AG09309 (cell line): ENCODE data around the gene PCDHA6.
"Not testable (repeated sequence)": the region's sequence is repeated elsewhere in the genome, so short reads cannot be mapped to it uniquely, and the experiment has no call there.

Source experiments
- DNase-seq: peaks from one replicate; pipeline ENCODE4 v3.0.0-alpha.2; 2010; ENCODE audit warnings: low read depth
- H3K4me3 ChIP-seq: 2 replicates; pipeline ENCODE4 v1.5.1; 2011; ENCODE audit warnings: mild to moderate bottlenecking, low read depth, low read length, moderate library complexity; ENCODE audit not compliant: control insufficient read depth
- TF ChIP-seq, protein P1 (sequence below): IDR thresholded peaks from 2 replicates; pipeline ENCODE4 v1.5.1; 2011; ENCODE audit warnings: mild to moderate bottlenecking, low read depth, low read length, inconsistent platforms; ENCODE audit not compliant: insufficient read depth, control insufficient read depth; ENCODE audit errors: missing control alignments

Gene PCDHA6

DNA sequence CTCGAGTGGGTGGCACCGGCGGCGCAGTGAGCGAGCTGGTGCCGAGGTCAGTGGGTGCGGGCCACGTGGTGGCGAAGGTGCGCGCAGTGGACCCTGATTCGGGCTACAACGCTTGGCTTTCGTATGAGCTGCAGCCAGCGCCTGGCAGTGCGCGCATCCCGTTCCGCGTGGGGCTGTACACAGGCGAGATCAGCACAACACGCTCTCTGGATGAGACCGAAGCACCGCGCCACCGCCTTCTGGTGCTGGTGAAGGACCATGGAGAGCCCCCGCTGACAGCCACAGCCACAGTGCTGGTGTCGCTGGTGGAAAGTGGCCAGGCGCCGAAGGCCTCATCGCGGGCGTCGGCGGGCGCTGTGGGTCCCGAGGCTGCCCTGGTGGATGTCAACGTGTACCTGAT lies 4.3 kb upstream of the PCDHA6 start:
- DNase-seq, result no peak
- no peak overlapping the region for H3K4me3 ChIP-seq
- TF ChIP-seq, protein P1, sequence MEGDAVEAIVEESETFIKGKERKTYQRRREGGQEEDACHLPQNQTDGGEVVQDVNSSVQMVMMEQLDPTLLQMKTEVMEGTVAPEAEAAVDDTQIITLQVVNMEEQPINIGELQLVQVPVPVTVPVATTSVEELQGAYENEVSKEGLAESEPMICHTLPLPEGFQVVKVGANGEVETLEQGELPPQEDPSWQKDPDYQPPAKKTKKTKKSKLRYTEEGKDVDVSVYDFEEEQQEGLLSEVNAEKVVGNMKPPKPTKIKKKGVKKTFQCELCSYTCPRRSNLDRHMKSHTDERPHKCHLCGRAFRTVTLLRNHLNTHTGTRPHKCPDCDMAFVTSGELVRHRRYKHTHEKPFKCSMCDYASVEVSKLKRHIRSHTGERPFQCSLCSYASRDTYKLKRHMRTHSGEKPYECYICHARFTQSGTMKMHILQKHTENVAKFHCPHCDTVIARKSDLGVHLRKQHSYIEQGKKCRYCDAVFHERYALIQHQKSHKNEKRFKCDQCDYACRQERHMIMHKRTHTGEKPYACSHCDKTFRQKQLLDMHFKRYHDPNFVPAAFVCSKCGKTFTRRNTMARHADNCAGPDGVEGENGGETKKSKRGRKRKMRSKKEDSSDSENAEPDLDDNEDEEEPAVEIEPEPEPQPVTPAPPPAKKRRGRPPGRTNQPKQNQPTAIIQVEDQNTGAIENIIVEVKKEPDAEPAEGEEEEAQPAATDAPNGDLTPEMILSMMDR, result no peak

- DNase-seq, result no peak
- peak overlapping the region; percentile 41 for H3K4me3 ChIP-seq
- TF ChIP-seq, protein P1, result peak; percentile 32
Observed at GRCh38 chr5:140828362-140828737, 590 bp downstream of the PCDHA6 start.

DNA sequence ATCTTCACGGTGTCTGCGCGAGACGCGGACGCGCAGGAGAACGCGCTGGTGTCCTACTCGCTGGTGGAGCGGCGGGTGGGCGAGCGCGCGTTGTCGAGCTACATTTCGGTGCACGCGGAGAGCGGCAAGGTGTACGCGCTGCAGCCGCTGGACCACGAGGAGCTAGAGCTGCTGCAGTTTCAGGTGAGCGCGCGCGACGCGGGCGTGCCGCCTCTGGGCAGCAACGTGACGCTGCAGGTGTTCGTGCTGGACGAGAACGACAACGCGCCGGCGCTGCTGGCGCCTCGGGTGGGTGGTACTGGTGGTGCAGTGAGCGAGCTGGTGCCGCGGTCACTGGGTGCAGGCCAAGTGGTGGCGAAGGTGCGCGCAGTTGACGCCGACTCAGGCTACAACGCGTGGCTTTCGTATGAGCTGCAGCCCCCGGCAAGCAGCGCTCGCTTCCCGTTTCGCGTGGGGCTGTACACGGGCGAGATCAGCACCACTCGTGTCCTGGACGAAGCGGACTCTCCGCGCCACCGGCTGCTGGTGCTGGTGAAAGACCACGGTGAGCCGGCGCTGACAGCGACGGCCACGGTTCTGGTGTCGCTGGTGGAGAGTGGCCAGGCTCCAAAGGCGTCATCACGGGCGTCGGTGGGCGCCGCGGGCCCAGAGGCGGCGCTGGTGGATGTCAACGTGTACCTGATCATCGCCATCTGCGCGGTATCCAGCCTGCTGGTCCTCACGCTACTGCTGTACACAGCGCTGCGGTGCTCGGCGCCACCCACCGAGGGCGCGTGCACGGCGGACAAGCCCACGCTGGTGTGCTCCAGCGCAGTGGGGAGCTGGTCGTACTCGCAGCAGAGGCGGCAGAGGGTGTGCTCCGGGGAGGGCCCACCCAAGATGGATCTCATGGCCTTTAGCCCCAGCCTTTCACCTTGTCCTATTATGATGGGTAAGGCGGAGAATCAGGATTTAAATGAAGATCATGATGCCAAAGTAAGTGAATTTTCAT lies 2.0 kb downstream of the PCDHA6 start:
- not testable (repeated sequence) for DNase-seq, H3K4me3 ChIP-seq

DNA sequence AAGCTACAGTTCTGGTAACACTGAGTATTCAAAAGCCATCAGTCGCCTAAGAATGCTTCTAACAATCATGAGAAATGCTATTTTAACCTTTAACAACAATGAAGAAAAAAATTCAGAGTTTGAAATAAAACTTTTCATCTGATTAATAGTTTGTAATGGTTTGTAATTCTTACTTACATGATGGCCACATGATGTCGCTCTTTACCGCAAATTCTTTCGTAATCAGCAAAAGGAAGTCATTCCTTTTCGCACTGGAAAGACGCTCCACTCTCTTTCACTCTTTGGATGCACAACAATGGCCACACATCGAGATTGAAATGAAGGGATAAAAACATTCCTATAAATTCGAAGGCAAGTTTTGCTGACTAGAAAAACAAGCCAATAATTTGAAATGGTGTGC lies 6.2 kb downstream of the PCDHA6 start, which contains the start of gene PCDHA7:
PCDHA7 (plus strand) TSS at position 277 of the 400 bp plus-strand sequence; CDS start at position 392, 115 bp downstream.
- no peak for DNase-seq
- H3K4me3 ChIP-seq, result peak within 1 kb of the TSS; percentile 24
- TF ChIP-seq, protein P1, result no peak

DNA sequence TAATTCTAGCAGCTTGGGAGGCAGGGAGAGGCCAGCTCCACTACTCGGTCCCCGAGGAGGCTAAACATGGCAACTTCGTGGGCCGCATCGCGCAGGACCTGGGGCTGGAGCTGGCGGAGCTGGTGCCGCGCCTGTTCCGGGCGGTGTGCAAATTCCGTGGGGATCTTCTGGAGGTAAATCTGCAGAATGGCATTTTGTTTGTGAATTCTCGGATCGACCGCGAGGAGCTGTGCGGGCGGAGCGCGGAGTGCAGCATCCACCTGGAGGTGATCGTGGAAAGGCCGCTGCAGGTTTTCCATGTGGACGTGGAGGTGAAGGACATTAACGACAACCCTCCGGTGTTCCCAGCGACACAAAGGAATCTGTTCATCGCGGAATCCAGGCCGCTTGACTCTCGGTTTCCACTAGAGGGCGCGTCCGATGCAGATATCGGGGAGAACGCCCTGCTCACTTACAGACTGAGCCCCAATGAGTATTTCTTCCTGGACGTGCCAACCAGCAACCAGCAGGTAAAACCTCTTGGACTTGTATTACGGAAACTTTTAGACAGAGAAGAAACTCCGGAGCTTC lies 6.8 kb downstream of the PCDHA6 start:
- H3K4me3 ChIP-seq, result peak overlapping the region; percentile 24
- not testable (repeated sequence) for DNase-seq

DNA sequence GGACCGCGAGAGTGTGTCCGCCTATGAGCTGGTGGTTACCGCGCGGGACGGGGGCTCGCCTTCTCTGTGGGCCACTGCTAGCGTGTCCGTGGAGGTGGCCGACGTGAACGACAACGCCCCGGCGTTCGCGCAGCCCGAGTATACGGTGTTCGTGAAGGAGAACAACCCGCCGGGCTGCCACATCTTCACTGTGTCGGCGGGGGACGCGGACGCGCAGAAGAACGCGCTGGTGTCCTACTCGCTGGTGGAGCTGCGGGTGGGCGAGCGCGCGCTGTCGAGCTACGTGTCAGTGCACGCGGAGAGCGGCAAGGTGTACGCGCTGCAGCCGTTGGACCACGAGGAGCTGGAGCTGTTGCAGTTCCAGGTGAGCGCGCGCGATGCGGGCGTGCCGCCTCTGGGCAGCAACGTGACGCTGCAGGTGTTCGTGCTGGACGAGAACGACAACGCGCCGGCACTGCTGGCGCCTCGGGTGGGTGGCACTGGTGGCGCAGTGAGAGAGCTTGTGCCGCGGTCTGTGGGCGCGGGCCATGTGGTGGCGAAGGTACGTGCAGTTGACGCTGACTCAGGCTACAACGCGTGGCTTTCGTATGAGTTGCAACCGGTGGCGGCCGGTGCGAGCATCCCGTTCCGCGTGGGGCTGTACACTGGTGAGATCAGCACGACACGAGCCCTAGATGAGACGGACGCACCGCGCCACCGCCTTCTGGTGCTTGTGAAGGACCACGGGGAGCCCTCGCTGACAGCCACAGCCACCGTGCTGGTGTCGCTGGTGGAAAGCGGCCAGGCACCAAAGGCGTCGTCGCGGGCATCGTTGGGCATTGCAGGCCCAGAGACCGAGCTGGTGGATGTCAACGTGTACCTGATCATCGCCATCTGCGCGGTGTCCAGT lies 8.1 kb downstream of the PCDHA6 start:
- TF ChIP-seq, protein P1, result no peak
- DNase-seq, result no peak
- H3K4me3 ChIP-seq, result no peak overlapping the region
